WTC11 (cell line): ENCODE data around the gene AKR1E2. TPM values are rescaled to one million over a fixed set of nuclear protein-coding genes. Genes with fewer than 3 reads are reported as not detected.

Source experiments
- ATAC-seq: fragments of 200-7000 bp; cut with Tn5 transposase; 2 replicates; pipeline ENCODE4 v1.10.0; 2021; ENCODE audit warnings: mild to moderate bottlenecking, moderate library complexity
- CTCF ChIA-PET: fragments of 300-600 bp; sonication (Branson Sonifier 250); formaldehyde crosslinking; loops from one replicate; lab custom pipeline; 2021; ENCODE audit warnings: antibody characterized with exemption; lab: Charles Lee
- POLR2A ChIA-PET: fragments of 350-600 bp; sonication (Branson Sonifier 250); formaldehyde crosslinking; loops from one replicate; lab custom pipeline; 2021; ENCODE audit warnings: antibody characterized with exemption; lab: Charles Lee
- DNase-seq: peaks from one replicate; pipeline ENCODE4 v3.0.0; 2021; ENCODE audit warnings: low spot score
- H3K27ac Mint-ChIP-seq: 2 replicates; pipeline ENCODE4 v1.8.0; 2021; ENCODE audit warnings: mixed read lengths
- H3K27me3 Mint-ChIP-seq: 2 replicates; pipeline ENCODE4 v1.8.0; 2021; ENCODE audit warnings: low read depth, mild to moderate bottlenecking, moderate library complexity, mixed read lengths
- H3K36me3 Mint-ChIP-seq: 2 replicates; pipeline ENCODE4 v1.8.0; 2021; ENCODE audit warnings: mixed read lengths
- H3K4me1 Mint-ChIP-seq: 2 replicates; pipeline ENCODE4 v1.8.0; 2022; ENCODE audit warnings: mixed read lengths
- H3K4me3 Mint-ChIP-seq: 2 replicates; pipeline ENCODE4 v1.8.0; 2021; ENCODE audit warnings: mild to moderate bottlenecking, moderate library complexity, mixed read lengths
- H3K9me3 Mint-ChIP-seq: 2 replicates; pipeline ENCODE4 v1.8.0; 2021; ENCODE audit warnings: mixed read lengths
- FOXJ3 ChIP-seq: sonication (generic); formaldehyde crosslinking; IDR thresholded peaks from 2 replicates; pipeline ENCODE4 v1.9.0; 2021; ENCODE audit warnings: missing genetic modification reagents, mild to moderate bottlenecking, borderline replicate concordance
- FOXP4 ChIP-seq: sonication (generic); formaldehyde crosslinking; IDR thresholded peaks from 2 replicates; pipeline ENCODE4 v1.8.0; 2022; ENCODE audit warnings: mild to moderate bottlenecking, missing genetic modification reagents
- GABPB1 ChIP-seq: sonication (generic); formaldehyde crosslinking; IDR thresholded peaks from 2 replicates; pipeline ENCODE4 v1.8.1; 2023; ENCODE audit warnings: mild to moderate bottlenecking, missing genetic modification reagents
- GRHL2 ChIP-seq: fragments of 250-450 bp; sonication (Bioruptor Pico); IDR thresholded peaks from 2 replicates; pipeline ENCODE4 v1.8.0; 2022; ENCODE audit warnings: mild to moderate bottlenecking, moderate library complexity; ENCODE audit not compliant: insufficient replicate concordance, severe bottlenecking
- MXD4 ChIP-seq: fragments of 250-450 bp; sonication (Bioruptor Pico); IDR thresholded peaks from 2 replicates; pipeline ENCODE4 v1.8.0; 2021; ENCODE audit warnings: mild to moderate bottlenecking, moderate library complexity, borderline replicate concordance
- NR1H2 ChIP-seq: sonication (generic); formaldehyde crosslinking; IDR thresholded peaks from 2 replicates; pipeline ENCODE4 v1.9.0; 2021; ENCODE audit warnings: mild to moderate bottlenecking, moderate library complexity, missing genetic modification reagents
- NR2C2 ChIP-seq: sonication (generic); formaldehyde crosslinking; IDR thresholded peaks from 2 replicates; pipeline ENCODE4 v1.8.0; 2022; ENCODE audit warnings: mild to moderate bottlenecking, missing genetic modification reagents
- NR3C1 ChIP-seq: sonication (generic); formaldehyde crosslinking; conservative IDR thresholded peaks from 2 replicates; pipeline ENCODE4 v1.8.1; 2023; ENCODE audit warnings: low read depth, mild to moderate bottlenecking, missing genetic modification reagents
- PREB ChIP-seq: sonication (generic); formaldehyde crosslinking; IDR thresholded peaks from 2 replicates; pipeline ENCODE4 v1.8.1; 2022; ENCODE audit warnings: mild to moderate bottlenecking, missing genetic modification reagents, moderate library complexity, borderline replicate concordance
- USF1 ChIP-seq: sonication (generic); formaldehyde crosslinking; IDR thresholded peaks from 2 replicates; pipeline ENCODE4 v1.8.0; 2022; ENCODE audit warnings: mild to moderate bottlenecking, missing genetic modification reagents
- ZNF138 ChIP-seq: sonication (generic); formaldehyde crosslinking; conservative IDR thresholded peaks from 2 replicates; pipeline ENCODE4 v1.8.1; 2022; ENCODE audit warnings: mild to moderate bottlenecking, moderate library complexity, missing genetic modification reagents
- total RNA-seq: library from RNA; stranded (reverse); gene quantifications from 3 replicates; pipeline ENCODE4 v1.2.3, GENCODE V29; 2021
- TF ChIP-seq, protein P1 (sequence below): sonication (generic); formaldehyde crosslinking; IDR thresholded peaks from 2 replicates; pipeline ENCODE4 v1.8.0; 2023; ENCODE audit warnings: mild to moderate bottlenecking, missing genetic modification reagents
- TF ChIP-seq, protein P2 (sequence below): sonication (generic); formaldehyde crosslinking; IDR thresholded peaks from 2 replicates; pipeline ENCODE4 v1.8.0; 2023; ENCODE audit warnings: missing genetic modification reagents, mild to moderate bottlenecking, borderline replicate concordance
- TF ChIP-seq, protein P3 (sequence below): fragments of 250-450 bp; sonication (Bioruptor Pico); IDR thresholded peaks from 2 replicates; pipeline ENCODE4 v1.9.0; 2021; ENCODE audit warnings: mild to moderate bottlenecking, borderline replicate concordance

Gene AKR1E2
- total RNA-seq, 1 experiment from 2014 or later: 1.7 TPM

GRCh38 chr10:4888236-4888635 is 62.2 kb downstream of the AKR1E2 start (continued):
- TF ChIP-seq, protein P1, sequence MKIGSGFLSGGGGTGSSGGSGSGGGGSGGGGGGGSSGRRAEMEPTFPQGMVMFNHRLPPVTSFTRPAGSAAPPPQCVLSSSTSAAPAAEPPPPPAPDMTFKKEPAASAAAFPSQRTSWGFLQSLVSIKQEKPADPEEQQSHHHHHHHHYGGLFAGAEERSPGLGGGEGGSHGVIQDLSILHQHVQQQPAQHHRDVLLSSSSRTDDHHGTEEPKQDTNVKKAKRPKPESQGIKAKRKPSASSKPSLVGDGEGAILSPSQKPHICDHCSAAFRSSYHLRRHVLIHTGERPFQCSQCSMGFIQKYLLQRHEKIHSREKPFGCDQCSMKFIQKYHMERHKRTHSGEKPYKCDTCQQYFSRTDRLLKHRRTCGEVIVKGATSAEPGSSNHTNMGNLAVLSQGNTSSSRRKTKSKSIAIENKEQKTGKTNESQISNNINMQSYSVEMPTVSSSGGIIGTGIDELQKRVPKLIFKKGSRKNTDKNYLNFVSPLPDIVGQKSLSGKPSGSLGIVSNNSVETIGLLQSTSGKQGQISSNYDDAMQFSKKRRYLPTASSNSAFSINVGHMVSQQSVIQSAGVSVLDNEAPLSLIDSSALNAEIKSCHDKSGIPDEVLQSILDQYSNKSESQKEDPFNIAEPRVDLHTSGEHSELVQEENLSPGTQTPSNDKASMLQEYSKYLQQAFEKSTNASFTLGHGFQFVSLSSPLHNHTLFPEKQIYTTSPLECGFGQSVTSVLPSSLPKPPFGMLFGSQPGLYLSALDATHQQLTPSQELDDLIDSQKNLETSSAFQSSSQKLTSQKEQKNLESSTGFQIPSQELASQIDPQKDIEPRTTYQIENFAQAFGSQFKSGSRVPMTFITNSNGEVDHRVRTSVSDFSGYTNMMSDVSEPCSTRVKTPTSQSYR (CRISPR knock-in tag): no peak
- TF ChIP-seq, all 79 proteins: peak for 0

DNA sequence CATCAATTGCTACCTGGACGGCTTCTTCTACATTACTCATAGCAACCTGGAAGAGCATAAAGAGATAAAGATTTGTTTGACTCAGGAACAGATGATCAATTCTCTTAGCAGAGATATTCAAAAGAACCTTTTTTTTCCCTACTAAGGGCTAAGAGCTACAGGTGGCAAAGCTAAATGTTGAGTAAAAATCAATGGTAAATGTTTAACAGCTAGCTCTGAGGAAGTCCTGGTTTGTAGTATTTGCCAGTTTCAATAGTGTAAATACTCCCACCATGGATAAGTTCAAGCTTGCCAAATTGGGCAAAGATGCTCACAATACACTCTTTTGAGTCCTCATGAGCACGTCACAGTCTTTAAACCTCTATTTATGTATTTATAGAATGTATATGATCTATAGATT is 64.0 kb downstream of the AKR1E2 start:
- DNase-seq: no peak
- Mint-ChIP-seq H3K27ac (no peak overlapping the region), H3K27me3 (no peaks in the 10 kb centered on the region), H3K4me1 (no peaks in the 10 kb centered on the region), H3K9me3 (no peaks in the 10 kb centered on the region), H3K36me3 (no peaks in the 10 kb centered on the region), H3K4me3 (no peak overlapping the region)
- ChIA-PET POLR2A (no interaction called here), CTCF (interaction anchor here (0.5 to 1.2 kb wide), 2 partner anchors 40 to 715 kb away, joined by 4 to 5 read pairs; no protein-coding TSS in a partner anchor)
- TF ChIP-seq FOXP4 (CRISPR knock-in tag) (no peak), ZNF138 (no peak), MXD4 (CRISPR knock-in tag) (no peak), GABPB1 (CRISPR knock-in tag) (peak; percentile 29; the same call in 1 of the 2 replicates)
- ATAC-seq: no peak

DNA sequence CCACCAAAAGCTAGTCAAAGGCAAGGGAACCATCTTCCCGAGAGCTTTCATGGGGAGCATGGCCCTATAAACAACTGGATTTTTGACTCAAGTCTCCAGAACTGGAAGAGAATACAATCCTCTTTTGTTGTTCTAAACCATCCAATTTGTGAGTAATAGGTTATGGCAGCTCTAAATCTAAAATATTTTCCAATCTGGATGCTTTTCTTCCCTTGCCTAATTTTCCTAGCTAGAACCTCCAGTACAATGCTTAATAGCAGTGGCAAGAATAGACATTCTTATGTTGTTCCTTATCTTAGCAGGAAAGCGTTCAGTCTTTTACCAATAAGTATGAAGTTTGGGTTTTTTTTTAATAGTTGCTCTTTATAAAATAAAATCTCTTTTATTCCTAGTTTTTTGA is 66.7 kb downstream of the AKR1E2 start:
- Mint-ChIP-seq H3K27me3 (no peaks in the 10 kb centered on the region), H3K9me3 (peaks cover 12% of the 10 kb centered on the region), H3K27ac (no peak overlapping the region), H3K36me3 (peaks cover 6% of the 10 kb centered on the region; the same call in 1 of the 2 replicates), H3K4me3 (no peak overlapping the region), H3K4me1 (no peaks in the 10 kb centered on the region)
- no peak for ATAC-seq
- POLR2A ChIA-PET: no interaction called here
- CTCF ChIA-PET: no interaction called here
- TF ChIP-seq GRHL2 (CRISPR knock-in tag): no peak
- no peak for DNase-seq

GRCh38 chr10:4894335-4894734 is 68.3 kb downstream of the AKR1E2 start:
- ATAC-seq (no peak), DNase-seq (no peak)
- no peaks in the 10 kb centered on the region for H3K4me1 Mint-ChIP-seq
- H3K36me3 Mint-ChIP-seq: peaks cover 6% of the 10 kb centered on the region
- H3K27ac Mint-ChIP-seq: no peak overlapping the region
- ChIA-PET POLR2A (no interaction called here), CTCF (no interaction called here)
- no peaks in the 10 kb centered on the region for H3K27me3 Mint-ChIP-seq
- H3K9me3 Mint-ChIP-seq: peaks cover 18% of the 10 kb centered on the region
- H3K4me3 Mint-ChIP-seq: no peak overlapping the region
- TF ChIP-seq USF1 (no peak), NR2C2 (CRISPR knock-in tag) (no peak), PREB (CRISPR knock-in tag) (no peak), NR1H2 (no peak), NR3C1 (no peak), FOXJ3 (no peak)
- TF ChIP-seq, protein P2, sequence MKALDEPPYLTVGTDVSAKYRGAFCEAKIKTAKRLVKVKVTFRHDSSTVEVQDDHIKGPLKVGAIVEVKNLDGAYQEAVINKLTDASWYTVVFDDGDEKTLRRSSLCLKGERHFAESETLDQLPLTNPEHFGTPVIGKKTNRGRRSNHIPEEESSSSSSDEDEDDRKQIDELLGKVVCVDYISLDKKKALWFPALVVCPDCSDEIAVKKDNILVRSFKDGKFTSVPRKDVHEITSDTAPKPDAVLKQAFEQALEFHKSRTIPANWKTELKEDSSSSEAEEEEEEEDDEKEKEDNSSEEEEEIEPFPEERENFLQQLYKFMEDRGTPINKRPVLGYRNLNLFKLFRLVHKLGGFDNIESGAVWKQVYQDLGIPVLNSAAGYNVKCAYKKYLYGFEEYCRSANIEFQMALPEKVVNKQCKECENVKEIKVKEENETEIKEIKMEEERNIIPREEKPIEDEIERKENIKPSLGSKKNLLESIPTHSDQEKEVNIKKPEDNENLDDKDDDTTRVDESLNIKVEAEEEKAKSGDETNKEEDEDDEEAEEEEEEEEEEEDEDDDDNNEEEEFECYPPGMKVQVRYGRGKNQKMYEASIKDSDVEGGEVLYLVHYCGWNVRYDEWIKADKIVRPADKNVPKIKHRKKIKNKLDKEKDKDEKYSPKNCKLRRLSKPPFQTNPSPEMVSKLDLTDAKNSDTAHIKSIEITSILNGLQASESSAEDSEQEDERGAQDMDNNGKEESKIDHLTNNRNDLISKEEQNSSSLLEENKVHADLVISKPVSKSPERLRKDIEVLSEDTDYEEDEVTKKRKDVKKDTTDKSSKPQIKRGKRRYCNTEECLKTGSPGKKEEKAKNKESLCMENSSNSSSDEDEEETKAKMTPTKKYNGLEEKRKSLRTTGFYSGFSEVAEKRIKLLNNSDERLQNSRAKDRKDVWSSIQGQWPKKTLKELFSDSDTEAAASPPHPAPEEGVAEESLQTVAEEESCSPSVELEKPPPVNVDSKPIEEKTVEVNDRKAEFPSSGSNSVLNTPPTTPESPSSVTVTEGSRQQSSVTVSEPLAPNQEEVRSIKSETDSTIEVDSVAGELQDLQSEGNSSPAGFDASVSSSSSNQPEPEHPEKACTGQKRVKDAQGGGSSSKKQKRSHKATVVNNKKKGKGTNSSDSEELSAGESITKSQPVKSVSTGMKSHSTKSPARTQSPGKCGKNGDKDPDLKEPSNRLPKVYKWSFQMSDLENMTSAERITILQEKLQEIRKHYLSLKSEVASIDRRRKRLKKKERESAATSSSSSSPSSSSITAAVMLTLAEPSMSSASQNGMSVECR: no peak
- TF ChIP-seq, protein P3, sequence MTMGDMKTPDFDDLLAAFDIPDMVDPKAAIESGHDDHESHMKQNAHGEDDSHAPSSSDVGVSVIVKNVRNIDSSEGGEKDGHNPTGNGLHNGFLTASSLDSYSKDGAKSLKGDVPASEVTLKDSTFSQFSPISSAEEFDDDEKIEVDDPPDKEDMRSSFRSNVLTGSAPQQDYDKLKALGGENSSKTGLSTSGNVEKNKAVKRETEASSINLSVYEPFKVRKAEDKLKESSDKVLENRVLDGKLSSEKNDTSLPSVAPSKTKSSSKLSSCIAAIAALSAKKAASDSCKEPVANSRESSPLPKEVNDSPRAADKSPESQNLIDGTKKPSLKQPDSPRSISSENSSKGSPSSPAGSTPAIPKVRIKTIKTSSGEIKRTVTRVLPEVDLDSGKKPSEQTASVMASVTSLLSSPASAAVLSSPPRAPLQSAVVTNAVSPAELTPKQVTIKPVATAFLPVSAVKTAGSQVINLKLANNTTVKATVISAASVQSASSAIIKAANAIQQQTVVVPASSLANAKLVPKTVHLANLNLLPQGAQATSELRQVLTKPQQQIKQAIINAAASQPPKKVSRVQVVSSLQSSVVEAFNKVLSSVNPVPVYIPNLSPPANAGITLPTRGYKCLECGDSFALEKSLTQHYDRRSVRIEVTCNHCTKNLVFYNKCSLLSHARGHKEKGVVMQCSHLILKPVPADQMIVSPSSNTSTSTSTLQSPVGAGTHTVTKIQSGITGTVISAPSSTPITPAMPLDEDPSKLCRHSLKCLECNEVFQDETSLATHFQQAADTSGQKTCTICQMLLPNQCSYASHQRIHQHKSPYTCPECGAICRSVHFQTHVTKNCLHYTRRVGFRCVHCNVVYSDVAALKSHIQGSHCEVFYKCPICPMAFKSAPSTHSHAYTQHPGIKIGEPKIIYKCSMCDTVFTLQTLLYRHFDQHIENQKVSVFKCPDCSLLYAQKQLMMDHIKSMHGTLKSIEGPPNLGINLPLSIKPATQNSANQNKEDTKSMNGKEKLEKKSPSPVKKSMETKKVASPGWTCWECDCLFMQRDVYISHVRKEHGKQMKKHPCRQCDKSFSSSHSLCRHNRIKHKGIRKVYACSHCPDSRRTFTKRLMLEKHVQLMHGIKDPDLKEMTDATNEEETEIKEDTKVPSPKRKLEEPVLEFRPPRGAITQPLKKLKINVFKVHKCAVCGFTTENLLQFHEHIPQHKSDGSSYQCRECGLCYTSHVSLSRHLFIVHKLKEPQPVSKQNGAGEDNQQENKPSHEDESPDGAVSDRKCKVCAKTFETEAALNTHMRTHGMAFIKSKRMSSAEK (CRISPR knock-in tag): no peak
